GM12872 (cell line): ENCODE data around the gene HS1BP3.

Source experiments
- CTCF ChIP-seq: IDR thresholded peaks from 3 replicates; pipeline ENCODE4 v1.5.1; 2011; ENCODE audit warnings: low read depth, mild to moderate bottlenecking, low read length, moderate library complexity; ENCODE audit not compliant: insufficient read depth

The HS1BP3 gene

GRCh38 chr2:20620696-20621365 lies 30.1 kb downstream of the HS1BP3 start:
- no peak for TF ChIP-seq CTCF

- no peak for TF ChIP-seq CTCF
Observed at GRCh38 chr2:20620271-20620681, 30.6 kb downstream of the HS1BP3 start.

GRCh38 chr2:20619624-20620024 lies 31.3 kb downstream of the HS1BP3 start:
- no peak for TF ChIP-seq CTCF

GRCh38 chr2:20618886-20619521 lies 31.9 kb downstream of the HS1BP3 start:
- no peak for TF ChIP-seq CTCF

- TF ChIP-seq CTCF: no peak
Observed at GRCh38 chr2:20618468-20618885, 32.4 kb downstream of the HS1BP3 start.

GRCh38 chr2:20617892-20618467 lies 32.9 kb downstream of the HS1BP3 start:
- TF ChIP-seq CTCF: peak; percentile 21; the same call in 2 of the 3 replicates

- no peak for TF ChIP-seq CTCF
Observed at GRCh38 chr2:20617081-20617575, 33.8 kb downstream of the HS1BP3 start.
